Stimulated activated memory B cell treated with anti-CD40 and anti-IgM and Interleukin-4, amounts not matched to agents 10 μg/mL and 1 μg/mL and 100 μg/mL, for 72 hours (primary cell): ENCODE data around the gene NUCKS1.

Experiments used
- ATAC-seq: fragments of 150-1000 bp; cut with Tn5 transposase; 2 replicates; pipeline ENCODE4 v1.10.0; 2021
- H3K27ac Mint-ChIP-seq: one replicate; pipeline ENCODE4 v1.8.0; 2022; ENCODE audit warnings: mild to moderate bottlenecking, mixed read lengths
- H3K27me3 Mint-ChIP-seq: one replicate; pipeline ENCODE4 v1.8.0; 2022; ENCODE audit warnings: mixed read lengths
- H3K36me3 Mint-ChIP-seq: one replicate; pipeline ENCODE4 v1.8.0; 2022; ENCODE audit warnings: mixed read lengths
- H3K4me1 Mint-ChIP-seq: one replicate; pipeline ENCODE4 v1.8.0; 2022; ENCODE audit warnings: mixed read lengths
- H3K4me3 Mint-ChIP-seq: one replicate; pipeline ENCODE4 v1.8.0; 2022; ENCODE audit warnings: mild to moderate bottlenecking, moderate library complexity, mixed read lengths
- H3K9me3 Mint-ChIP-seq: one replicate; pipeline ENCODE4 v1.8.0; 2022; ENCODE audit warnings: mixed read lengths

NUCKS1 gene, protein sequence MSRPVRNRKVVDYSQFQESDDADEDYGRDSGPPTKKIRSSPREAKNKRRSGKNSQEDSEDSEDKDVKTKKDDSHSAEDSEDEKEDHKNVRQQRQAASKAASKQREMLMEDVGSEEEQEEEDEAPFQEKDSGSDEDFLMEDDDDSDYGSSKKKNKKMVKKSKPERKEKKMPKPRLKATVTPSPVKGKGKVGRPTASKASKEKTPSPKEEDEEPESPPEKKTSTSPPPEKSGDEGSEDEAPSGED

GRCh38 chr1:205750138-205751035, at the start of gene NUCKS1:
NUCKS1 (minus strand) TSS chr1:205750182; CDS start chr1:205749973, 209 bp downstream.
- peak; percentile 94 for ATAC-seq
- Mint-ChIP-seq H3K27me3 (no peaks in the 10 kb centered on the region), H3K9me3 (no peaks in the 10 kb centered on the region), H3K4me3 (peak within 1 kb of the TSS; percentile 98), H3K36me3 (peaks cover 13% of the 10 kb centered on the region), H3K4me1 (peaks cover 24% of the 10 kb centered on the region), H3K27ac (peak within 1 kb of the TSS; percentile 93)

GRCh38 chr1:205798577-205798976, 48.6 kb upstream of the NUCKS1 start:
- no peaks in the 10 kb centered on the region for H3K9me3 Mint-ChIP-seq
- H3K4me3 Mint-ChIP-seq, result no peak overlapping the region
- H3K4me1 Mint-ChIP-seq, result peaks cover 25% of the 10 kb centered on the region
- no peak for ATAC-seq
- H3K27me3 Mint-ChIP-seq, result no peaks in the 10 kb centered on the region
- peaks cover 73% of the 10 kb centered on the region for H3K36me3 Mint-ChIP-seq
- peak overlapping the region; percentile 38 for H3K27ac Mint-ChIP-seq

DNA sequence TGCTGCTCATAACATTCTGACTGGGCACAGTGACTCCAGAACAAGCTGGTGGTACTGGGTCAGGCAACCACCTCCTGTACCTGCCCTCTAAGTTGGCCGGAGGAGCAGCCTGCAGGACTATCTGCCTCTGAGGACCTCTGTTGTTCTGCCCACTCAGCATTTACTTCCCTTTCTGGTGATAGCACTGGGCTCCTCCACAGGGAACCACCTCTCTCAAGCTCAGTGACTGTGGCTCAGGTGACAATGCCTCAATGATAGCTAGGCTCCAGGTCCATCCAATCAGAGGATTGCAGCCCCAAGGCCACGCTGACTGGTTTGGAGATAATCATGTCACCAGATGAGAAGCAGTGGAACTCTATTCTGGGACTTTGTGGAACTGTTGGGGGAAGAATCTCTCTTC, 47.2 kb upstream of the NUCKS1 start:
- H3K36me3 Mint-ChIP-seq, result peaks cover 83% of the 10 kb centered on the region
- no peaks in the 10 kb centered on the region for H3K9me3 Mint-ChIP-seq
- H3K27me3 Mint-ChIP-seq, result no peaks in the 10 kb centered on the region
- H3K4me1 Mint-ChIP-seq, result peaks cover 38% of the 10 kb centered on the region
- peak overlapping the region; percentile 89 for H3K27ac Mint-ChIP-seq
- H3K4me3 Mint-ChIP-seq, result no peak overlapping the region
- ATAC-seq, result no peak

DNA sequence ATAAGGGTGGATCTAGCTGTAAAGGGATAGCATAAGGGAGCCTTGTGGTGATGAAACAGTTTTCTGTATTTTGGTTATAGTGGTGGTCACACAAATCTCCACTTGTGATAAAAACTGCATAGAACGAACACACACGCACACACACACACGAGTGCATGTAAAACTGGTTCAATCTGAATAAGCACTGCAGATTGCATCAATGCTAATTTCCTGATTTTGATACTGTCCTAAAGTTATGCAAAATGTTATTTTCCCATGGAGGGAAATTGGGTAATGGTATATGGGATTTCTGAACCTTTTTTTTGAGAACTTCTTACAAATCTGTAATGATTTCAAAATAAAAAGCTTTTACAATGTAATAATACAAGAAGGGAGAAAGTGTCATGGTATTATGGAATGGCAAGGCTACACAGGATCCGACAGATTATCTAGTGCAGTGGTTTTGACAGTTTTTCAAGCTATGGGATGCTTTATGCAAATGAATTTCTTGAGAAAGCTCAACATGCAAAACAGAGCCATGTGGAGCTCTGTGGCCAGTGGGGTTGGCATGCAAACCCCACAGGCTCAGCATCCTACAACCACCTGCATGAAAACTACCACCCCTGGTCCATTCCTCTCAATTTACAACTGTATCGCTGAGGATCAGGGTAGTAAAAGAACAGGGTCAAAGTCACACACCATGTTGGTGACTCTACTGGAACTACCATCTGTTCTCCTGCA, 44.2 kb upstream of the NUCKS1 start:
- Mint-ChIP-seq H3K4me3 (peak overlapping the region; percentile 10), H3K36me3 (peaks cover 92% of the 10 kb centered on the region), H3K4me1 (peaks cover 46% of the 10 kb centered on the region), H3K27ac (peak overlapping the region; percentile 89), H3K9me3 (no peaks in the 10 kb centered on the region), H3K27me3 (no peaks in the 10 kb centered on the region)
- ATAC-seq, result peak; percentile 84

GRCh38 chr1:205792961-205793673, 43.1 kb upstream of the NUCKS1 start:
- H3K4me1 Mint-ChIP-seq, result peaks cover 46% of the 10 kb centered on the region
- peak; percentile 25 for ATAC-seq
- peaks cover 83% of the 10 kb centered on the region for H3K36me3 Mint-ChIP-seq
- no peaks in the 10 kb centered on the region for H3K27me3 Mint-ChIP-seq
- peak overlapping the region; percentile 11 for H3K4me3 Mint-ChIP-seq
- H3K27ac Mint-ChIP-seq, result peak overlapping the region; percentile 89
- H3K9me3 Mint-ChIP-seq, result no peaks in the 10 kb centered on the region

DNA sequence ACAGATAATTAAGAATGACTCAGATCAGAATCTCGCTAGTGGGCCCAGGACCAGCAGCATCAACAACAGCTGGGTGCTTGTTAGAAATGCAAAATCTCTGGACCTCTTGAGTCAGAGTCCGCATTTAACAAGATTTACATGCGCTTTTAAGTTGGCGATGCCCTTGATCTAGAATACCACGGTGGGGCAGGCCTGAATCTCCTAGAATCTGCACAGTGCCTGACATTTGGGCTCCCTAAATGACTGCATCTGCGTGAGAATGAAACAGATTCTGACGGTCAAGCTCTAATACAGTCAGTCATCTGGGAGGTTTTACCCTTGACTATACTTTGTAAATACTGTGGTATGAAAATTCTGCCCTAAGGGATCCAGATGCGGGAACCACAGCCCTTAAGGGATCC, 42.5 kb upstream of the NUCKS1 start:
- no peaks in the 10 kb centered on the region for H3K9me3 Mint-ChIP-seq
- H3K36me3 Mint-ChIP-seq, result peaks cover 76% of the 10 kb centered on the region
- H3K27ac Mint-ChIP-seq, result peak overlapping the region; percentile 89
- H3K27me3 Mint-ChIP-seq, result no peaks in the 10 kb centered on the region
- peaks cover 46% of the 10 kb centered on the region for H3K4me1 Mint-ChIP-seq
- no peak overlapping the region for H3K4me3 Mint-ChIP-seq
- ATAC-seq, result peak; percentile 86

DNA sequence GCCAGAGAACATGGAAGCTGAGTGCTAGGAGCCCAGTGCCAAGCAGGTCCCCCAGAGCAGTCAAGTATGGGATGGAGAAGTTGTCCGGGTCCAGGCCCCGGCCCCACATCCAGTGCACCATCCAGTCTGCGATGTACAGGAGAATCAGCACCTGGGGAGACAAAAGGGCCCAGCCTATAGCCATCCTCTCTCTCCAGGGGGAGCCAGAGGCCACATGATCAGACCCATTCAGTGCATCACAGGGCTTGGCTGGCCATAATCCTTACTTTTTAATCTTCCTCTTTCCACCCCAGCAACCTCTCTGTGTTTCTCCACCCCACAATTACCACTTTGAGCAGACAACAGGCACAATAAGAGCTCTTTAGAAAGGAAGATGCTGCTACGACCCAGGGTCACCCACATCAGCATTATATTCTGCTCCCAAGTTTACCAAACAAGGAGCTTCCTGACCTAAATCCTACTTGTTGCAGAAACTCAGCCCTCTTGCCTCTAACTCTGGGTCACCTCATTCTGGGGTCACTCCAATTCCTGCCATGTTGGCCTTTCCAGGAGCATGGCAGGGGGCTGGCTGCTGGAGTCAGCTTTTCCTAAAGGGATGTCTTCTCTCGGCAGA, 41.7 kb upstream of the NUCKS1 start:
- ATAC-seq, result peak; percentile 71
- Mint-ChIP-seq H3K4me1 (peaks cover 46% of the 10 kb centered on the region), H3K4me3 (no peak overlapping the region), H3K27ac (peak overlapping the region; percentile 89), H3K27me3 (no peaks in the 10 kb centered on the region), H3K9me3 (no peaks in the 10 kb centered on the region), H3K36me3 (peaks cover 68% of the 10 kb centered on the region)

DNA sequence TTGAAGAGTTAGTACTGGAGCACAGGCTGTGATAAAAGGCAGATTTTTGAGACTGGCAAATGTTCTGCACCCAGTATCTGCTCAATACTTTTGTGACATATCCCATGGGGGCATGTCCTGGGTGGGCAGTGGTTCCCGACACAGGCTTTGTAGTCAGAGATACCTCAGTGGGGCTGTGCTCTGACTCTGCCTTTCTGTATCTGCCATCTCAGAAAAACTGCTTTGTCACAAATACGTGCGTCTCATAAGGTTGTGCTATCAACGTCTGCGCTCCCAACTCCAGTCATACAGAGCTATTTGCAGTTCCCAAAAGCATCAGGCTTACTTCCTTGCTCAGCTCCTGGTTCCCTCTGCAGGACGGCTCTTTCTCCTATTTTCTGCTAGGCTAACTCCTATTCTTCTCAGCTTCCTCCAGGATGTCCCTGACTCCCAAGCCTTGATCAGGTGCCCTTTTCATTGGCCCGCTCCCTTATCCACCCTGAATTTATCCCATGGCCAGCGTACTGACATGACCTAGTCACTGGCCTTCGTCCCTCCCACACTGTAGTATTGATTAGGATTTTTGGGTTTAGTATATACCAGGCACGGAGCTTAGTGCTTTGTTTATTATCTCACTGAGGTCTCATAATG, 37.4 kb upstream of the NUCKS1 start:
- Mint-ChIP-seq H3K4me3 (no peak overlapping the region), H3K36me3 (peaks cover 30% of the 10 kb centered on the region), H3K27me3 (no peaks in the 10 kb centered on the region), H3K27ac (no peak overlapping the region), H3K4me1 (peaks cover 11% of the 10 kb centered on the region), H3K9me3 (no peaks in the 10 kb centered on the region)
- ATAC-seq, result no peak

DNA sequence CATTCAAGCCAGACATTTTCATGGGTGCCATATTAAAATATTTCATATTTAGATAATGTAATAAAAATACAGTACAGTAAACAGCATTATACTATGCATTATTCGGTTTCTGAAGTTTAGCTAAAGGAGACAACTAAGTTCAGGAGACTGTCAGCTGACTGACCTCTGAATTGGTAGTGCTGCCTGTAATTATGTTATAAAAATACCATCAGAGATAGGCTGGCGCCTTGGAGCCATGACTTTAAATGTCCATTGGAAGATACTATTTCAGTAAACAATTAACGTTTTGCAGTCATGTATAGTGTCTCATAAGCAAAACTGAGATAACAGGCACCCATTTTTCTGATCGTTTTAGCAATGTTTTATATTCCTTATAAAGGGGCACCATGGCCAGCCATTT, 36.6 kb upstream of the NUCKS1 start:
- no peak for ATAC-seq
- Mint-ChIP-seq H3K36me3 (peaks cover 22% of the 10 kb centered on the region), H3K27ac (no peak overlapping the region), H3K4me1 (peaks cover 3% of the 10 kb centered on the region), H3K27me3 (no peaks in the 10 kb centered on the region), H3K4me3 (no peak overlapping the region), H3K9me3 (no peaks in the 10 kb centered on the region)

DNA sequence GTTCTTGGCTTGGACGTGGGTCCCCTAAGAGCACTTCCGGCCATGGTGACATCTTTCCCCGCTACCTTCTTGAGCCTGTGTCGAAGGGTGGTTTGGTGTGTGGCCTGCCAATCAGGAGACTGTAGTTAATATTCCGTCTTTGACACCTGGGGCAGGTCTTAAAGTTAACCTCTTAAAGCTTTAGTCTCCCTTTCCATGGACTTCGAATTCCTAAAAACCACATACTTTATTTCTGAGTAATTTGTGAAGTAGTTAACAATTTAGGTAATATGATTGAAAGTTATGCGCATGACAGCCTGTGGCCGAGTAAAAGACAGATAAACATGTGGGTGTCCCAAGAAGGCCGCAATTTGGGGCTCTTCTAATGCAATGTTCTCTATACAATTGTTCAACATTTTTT, 35.5 kb upstream of the NUCKS1 start:
- no peak for ATAC-seq
- H3K27ac Mint-ChIP-seq, result no peak overlapping the region
- no peaks in the 10 kb centered on the region for H3K9me3 Mint-ChIP-seq
- H3K36me3 Mint-ChIP-seq, result peaks cover 14% of the 10 kb centered on the region
- no peaks in the 10 kb centered on the region for H3K27me3 Mint-ChIP-seq
- H3K4me1 Mint-ChIP-seq, result no peaks in the 10 kb centered on the region
- H3K4me3 Mint-ChIP-seq, result no peak overlapping the region

DNA sequence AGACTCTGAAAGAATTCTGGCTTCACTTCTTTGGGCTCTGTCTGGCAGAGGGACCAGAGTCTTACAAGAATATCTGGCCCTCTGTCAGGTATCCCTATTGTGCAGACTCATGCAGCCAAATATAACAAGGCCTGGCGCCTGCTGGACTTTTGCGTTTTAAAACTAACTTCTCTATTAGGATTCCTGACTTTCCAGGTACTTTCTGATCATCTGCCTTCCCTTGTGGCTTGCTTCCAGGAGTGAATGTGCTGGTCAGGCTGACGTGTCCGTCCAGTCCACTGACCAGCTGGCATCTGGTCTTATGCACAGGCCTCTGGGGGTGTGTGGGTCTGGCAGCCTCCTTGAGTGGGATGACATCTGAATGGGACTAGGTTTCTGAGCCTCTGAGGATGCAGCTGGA, 33.9 kb upstream of the NUCKS1 start:
- ATAC-seq, result no peak
- peaks cover 2% of the 10 kb centered on the region for H3K4me1 Mint-ChIP-seq
- H3K27me3 Mint-ChIP-seq, result no peaks in the 10 kb centered on the region
- H3K9me3 Mint-ChIP-seq, result no peaks in the 10 kb centered on the region
- no peaks in the 10 kb centered on the region for H3K36me3 Mint-ChIP-seq
- H3K27ac Mint-ChIP-seq, result no peak overlapping the region
- H3K4me3 Mint-ChIP-seq, result no peak overlapping the region

DNA sequence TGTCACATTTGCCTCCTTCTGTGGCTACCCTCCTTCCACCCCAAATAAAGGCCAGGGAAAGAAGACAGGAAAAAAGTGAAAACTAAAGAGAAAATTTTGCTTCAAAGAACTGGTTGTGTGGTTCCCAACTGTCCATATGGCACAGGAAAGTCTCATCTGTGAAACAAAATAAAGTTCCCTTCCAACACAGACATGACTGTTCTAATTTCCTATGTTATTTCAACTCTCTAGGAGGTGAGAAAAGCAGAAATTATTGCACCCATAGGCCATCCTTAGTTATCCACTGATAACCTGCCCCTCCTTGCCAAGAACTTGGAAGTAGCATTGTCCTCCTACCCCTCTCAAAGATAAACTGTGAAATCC, 33.4 kb upstream of the NUCKS1 start:
- ATAC-seq, result no peak
- Mint-ChIP-seq H3K27me3 (no peaks in the 10 kb centered on the region), H3K4me3 (no peak overlapping the region), H3K36me3 (no peaks in the 10 kb centered on the region), H3K9me3 (no peaks in the 10 kb centered on the region), H3K4me1 (peaks cover 7% of the 10 kb centered on the region), H3K27ac (peak overlapping the region; percentile 14)

DNA sequence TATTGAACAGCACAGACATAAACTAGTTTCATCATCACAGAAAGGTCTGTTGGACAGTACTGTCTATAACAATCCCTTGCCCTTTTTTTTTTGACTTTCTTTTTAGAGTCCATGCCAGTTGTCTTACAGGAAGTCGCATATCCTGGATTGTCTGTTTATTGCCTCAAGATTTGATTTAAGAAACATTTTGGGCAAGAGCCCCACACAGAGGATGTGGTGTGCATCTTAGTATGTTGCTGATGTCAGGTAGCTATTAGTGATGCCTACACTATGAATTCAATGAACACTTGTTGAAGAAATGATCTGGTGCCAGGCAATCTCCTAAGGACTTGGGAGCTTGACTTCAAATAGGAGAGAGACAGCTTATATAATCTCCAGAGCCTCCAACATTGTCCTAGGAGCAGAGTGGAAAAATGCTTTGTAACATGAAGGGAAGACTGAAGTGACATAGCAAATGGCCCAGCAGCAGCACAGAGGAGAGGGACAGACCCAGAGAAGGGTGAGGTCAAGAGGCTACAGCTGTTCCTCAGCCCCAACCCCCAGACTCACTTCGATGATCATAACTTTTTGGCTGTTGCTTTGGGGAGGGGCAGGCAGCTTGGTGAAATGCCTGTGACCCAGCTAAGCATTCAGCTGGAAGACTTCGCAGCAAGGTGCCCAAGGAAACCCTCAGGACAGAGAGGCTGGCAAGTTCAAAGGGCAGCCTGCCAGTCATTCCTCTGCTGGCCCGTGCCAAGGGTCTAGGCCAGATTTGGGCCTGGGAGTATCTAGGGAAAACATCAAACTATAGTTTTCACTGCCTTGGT, 32.8 kb upstream of the NUCKS1 start:
- ATAC-seq, result no peak
- H3K27ac Mint-ChIP-seq, result peak overlapping the region; percentile 14
- H3K9me3 Mint-ChIP-seq, result no peaks in the 10 kb centered on the region
- H3K4me1 Mint-ChIP-seq, result peaks cover 12% of the 10 kb centered on the region
- no peaks in the 10 kb centered on the region for H3K27me3 Mint-ChIP-seq
- no peaks in the 10 kb centered on the region for H3K36me3 Mint-ChIP-seq
- H3K4me3 Mint-ChIP-seq, result no peak overlapping the region

GRCh38 chr1:205780335-205780734, 30.4 kb upstream of the NUCKS1 start:
- no peak overlapping the region for H3K27ac Mint-ChIP-seq
- peaks cover 20% of the 10 kb centered on the region for H3K4me1 Mint-ChIP-seq
- H3K36me3 Mint-ChIP-seq, result no peaks in the 10 kb centered on the region
- no peaks in the 10 kb centered on the region for H3K9me3 Mint-ChIP-seq
- ATAC-seq, result no peak
- H3K4me3 Mint-ChIP-seq, result no peak overlapping the region
- no peaks in the 10 kb centered on the region for H3K27me3 Mint-ChIP-seq
